Prostate gland (tissue), 2 donors: ENCODE results near the gene SORL1. TPM values are rescaled to one million over a fixed set of nuclear protein-coding genes. Genes with fewer than 3 reads are reported as not detected.
A peak's percentile ranks its signal among the peaks of the same experiment; 100 is the strongest.

Experiments used
- DNase-seq: peaks from one replicate; pipeline ENCODE4 v3.0.0-alpha.2; 2019; ENCODE audit warnings: low spot score
- H3K27ac ChIP-seq, 2 donors: fragments of 200-600 bp; sonication (generic); 2 replicates each; pipeline ENCODE4 v1.5.1; 2017 to 2019
- H3K27me3 ChIP-seq: fragments of 200-600 bp; sonication (generic); replicated peaks from 2 replicates; pipeline ENCODE4 v1.5.1; 2019; ENCODE audit not compliant: insufficient read depth
- H3K36me3 ChIP-seq, 2 donors: fragments of 200-600 bp; sonication (generic); 1 replicate in 1 of 2; 2 replicates in 1 of 2; pipeline versions ENCODE4 v1.5.1 to v1.8.1; 2017 to 2019
- H3K4me1 ChIP-seq: fragments of 200-600 bp; sonication (generic); replicated peaks from 2 replicates; pipeline ENCODE4 v1.5.1; 2019
- H3K4me3 ChIP-seq, 2 donors: fragments of 200-600 bp; sonication (generic); 2 replicates each; pipeline ENCODE4 v1.5.1; 2017 to 2019
- H3K9me3 ChIP-seq: fragments of 200-600 bp; sonication (generic); 2 replicates; pipeline ENCODE4 v1.5.1; 2017
- POLR2A ChIP-seq: fragments of 450-650 bp; IDR thresholded peaks from one replicate; pipeline ENCODE4 v1.6.1; 2016; ENCODE audit warnings: antibody characterized with exemption, mild to moderate bottlenecking
- POLR2AphosphoS5 ChIP-seq: sonication (generic); formaldehyde crosslinking; IDR thresholded peaks from one replicate; pipeline ENCODE4 v1.6.1; 2017; ENCODE audit warnings: antibody characterized with exemption
- WGBS: methylation state at CpG from one replicate; pipeline ENCODE4 v1.1.5; 2018; 5-methylcytosine and 5-hydroxymethylcytosine counted together
- intact Hi-C: fragments of 100-400 bp; cut with DNase I; formaldehyde crosslinking; loops from one replicate; pipeline ENCODE4 v1.14.2; 2022
- total RNA-seq, 2 donors: library from RNA; depleted of rRNA; stranded (reverse); fragments of >200 nt; gene quantifications; one replicate each; pipeline ENCODE4 v1.1.0, GENCODE V29; 2016
- TF ChIP-seq, protein P1 (sequence below), 4 experiments: fragments of 200-600 bp in 2 of 4; fragments of 450-650 bp in 2 of 4; sonication (generic) in 2 of 4; IDR thresholded peaks; 1 replicate in 3 of 4; 2 replicates in 1 of 4; pipeline ENCODE4 v1.5.1; 2016 to 2019; ENCODE audit warnings: antibody characterized with exemption in 4 of 4, mild to moderate bottlenecking in 2 of 4, moderate library complexity in 2 of 4

Gene SORL1
- total RNA-seq, 2 donors from 2014 or later: 77.4 to 97.6 TPM

DNA sequence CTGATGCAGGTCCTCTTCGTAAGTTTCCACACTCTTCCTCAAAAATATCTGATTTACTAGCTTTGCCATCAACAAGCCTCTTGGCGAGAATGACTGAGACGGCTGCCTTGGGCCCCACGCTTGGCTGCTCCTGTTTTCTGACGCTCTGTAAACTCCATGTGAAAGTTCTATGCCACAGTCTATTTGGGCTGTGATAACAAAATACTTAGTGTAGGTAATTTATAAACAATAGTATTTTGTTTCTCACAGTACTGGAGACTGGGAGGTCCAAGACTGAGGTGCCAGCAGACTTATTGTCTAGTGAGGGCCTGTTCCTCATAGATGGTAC lies 123.8 kb downstream of the SORL1 start:
- intact Hi-C loops: no loop called here
- no peaks in the 10 kb centered on the region for H3K27me3 ChIP-seq
- 84% methylated on average over 5 of the region's 5 CpGs for WGBS
- H3K27ac ChIP-seq: peak overlapping the region; percentile 31 to 48
- TF ChIP-seq, protein P1, sequence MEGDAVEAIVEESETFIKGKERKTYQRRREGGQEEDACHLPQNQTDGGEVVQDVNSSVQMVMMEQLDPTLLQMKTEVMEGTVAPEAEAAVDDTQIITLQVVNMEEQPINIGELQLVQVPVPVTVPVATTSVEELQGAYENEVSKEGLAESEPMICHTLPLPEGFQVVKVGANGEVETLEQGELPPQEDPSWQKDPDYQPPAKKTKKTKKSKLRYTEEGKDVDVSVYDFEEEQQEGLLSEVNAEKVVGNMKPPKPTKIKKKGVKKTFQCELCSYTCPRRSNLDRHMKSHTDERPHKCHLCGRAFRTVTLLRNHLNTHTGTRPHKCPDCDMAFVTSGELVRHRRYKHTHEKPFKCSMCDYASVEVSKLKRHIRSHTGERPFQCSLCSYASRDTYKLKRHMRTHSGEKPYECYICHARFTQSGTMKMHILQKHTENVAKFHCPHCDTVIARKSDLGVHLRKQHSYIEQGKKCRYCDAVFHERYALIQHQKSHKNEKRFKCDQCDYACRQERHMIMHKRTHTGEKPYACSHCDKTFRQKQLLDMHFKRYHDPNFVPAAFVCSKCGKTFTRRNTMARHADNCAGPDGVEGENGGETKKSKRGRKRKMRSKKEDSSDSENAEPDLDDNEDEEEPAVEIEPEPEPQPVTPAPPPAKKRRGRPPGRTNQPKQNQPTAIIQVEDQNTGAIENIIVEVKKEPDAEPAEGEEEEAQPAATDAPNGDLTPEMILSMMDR (IDR thresholded peaks at IDR 0.05): no peak
- no peak for TF ChIP-seq POLR2A
- no peak for DNase-seq
- no peaks in the 10 kb centered on the region for H3K4me1 ChIP-seq
- H3K9me3 ChIP-seq: no peaks in the 10 kb centered on the region
- H3K36me3 ChIP-seq: no peaks in the 10 kb centered on the region
- H3K4me3 ChIP-seq: no peak overlapping the region

DNA sequence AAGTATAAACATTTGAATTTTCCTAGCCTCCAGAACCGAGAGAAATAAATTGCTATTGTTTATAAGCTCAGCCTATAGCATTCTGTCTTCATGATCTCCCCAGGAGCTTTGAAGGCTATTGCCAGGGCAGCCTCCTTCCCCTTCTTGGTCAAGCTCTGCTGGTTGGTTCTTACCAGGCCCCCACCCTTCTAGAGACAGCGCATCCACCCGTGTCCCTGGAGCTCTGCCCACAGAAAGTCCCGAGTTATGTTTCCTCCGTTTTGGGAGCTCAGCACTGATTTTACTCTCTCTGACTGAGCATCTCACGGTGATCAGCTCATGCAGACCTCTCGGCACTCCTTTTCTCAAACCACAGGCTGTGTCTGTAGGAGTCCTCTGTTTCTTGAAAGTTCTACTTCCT lies 124.4 kb downstream of the SORL1 start:
- TF ChIP-seq POLR2AphosphoS5 (no peak), POLR2A (no peak)
- TF ChIP-seq, protein P1 (IDR thresholded peaks at IDR 0.05): no peak
- Histone ChIP-seq H3K27ac (peak overlapping the region; percentile 31 to 48), H3K4me1 (no peaks in the 10 kb centered on the region), H3K9me3 (no peaks in the 10 kb centered on the region), H3K4me3 (no peak overlapping the region), H3K36me3 (no peaks in the 10 kb centered on the region), H3K27me3 (no peaks in the 10 kb centered on the region)
- no peak for DNase-seq
- 63% methylated on average over 7 of the region's 7 CpGs for WGBS
- intact Hi-C loops: no loop called here

DNA sequence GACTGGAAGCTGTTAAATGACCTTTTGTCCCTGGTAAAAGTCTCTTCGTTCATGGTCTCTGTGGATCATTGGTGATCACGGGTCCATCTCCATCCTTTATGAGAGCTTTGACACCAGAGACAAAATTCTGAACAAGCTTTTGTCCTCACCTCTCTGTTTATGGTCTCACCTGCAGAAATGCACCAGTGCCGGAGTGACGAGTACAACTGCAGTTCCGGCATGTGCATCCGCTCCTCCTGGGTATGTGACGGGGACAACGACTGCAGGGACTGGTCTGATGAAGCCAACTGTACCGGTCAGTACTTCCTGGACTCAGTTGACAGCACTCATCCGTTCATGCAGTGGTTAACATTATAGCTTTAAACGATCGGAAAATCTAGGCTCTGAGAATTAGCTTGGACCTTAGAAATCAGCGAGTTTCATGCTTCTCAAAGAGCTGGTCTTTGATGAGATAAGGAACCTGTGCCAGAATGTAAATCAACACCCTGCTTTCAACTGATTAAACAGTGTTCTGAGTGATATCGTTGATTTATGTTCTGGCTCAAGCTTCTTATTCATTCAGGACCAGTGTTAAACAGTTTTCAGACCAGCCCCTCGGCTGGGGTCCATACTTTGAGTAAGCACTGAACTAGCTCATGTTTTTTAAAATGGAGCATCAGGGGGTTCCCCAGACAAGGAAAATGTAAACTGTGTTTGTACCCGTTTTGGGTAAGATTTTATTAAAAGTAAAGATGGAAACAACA lies 125.2 kb downstream of the SORL1 start:
- WGBS: 69% methylated on average over 16 of the region's 16 CpGs
- TF ChIP-seq POLR2A (no peak), POLR2AphosphoS5 (no peak)
- TF ChIP-seq, protein P1 (IDR thresholded peaks at IDR 0.05): no peak

DNA sequence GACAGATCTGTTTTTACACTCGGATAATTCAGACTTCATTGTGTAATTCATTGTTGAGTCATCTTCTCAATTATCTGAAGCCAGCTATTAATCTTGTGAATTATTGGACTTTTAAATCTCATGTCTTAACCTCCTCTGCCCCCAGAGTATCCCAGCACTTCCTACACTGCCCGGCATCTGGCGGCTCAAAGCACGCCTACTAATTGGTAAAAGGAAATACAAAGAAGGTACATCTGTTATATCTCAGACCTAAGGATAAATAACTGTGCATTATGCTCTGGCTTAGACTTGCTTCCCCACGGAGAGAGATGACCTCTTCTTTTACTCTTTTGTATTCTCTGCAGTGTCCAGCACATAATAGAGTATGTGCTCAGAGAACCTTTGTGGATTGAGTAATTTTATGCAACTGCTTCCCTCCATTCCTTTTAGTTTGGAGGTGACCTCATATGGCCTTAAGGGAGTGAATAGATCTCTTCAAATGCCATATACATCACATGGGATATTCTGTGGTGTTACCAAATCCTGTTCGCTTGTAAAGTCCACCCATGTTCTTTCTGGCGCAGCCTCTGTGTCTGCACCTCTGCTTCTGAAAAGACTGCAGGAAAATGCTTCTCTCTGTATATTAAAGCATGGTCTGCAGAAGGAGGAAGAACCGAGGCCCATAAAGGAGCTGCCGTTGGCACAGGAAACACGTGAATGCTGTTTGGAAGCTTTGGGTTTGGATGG lies 126.3 kb downstream of the SORL1 start:
- DNase-seq: no peak
- Histone ChIP-seq H3K9me3 (no peaks in the 10 kb centered on the region), H3K4me1 (no peaks in the 10 kb centered on the region), H3K4me3 (no peak overlapping the region), H3K27me3 (no peaks in the 10 kb centered on the region), H3K36me3 (no peaks in the 10 kb centered on the region), H3K27ac (no peak overlapping the region)
- 75% methylated on average over 10 of the region's 10 CpGs for WGBS
- TF ChIP-seq, protein P1 (IDR thresholded peaks at IDR 0.05): no peak
- TF ChIP-seq POLR2A (no peak), POLR2AphosphoS5 (no peak)
- intact Hi-C loops: no loop called here

More for the DNA sequence above, 125.2 kb downstream of the SORL1 start:
- intact Hi-C loops: no loop called here
- H3K4me1 ChIP-seq: no peaks in the 10 kb centered on the region
- H3K36me3 ChIP-seq: no peaks in the 10 kb centered on the region
- peak overlapping the region; percentile 6 to 48 for H3K27ac ChIP-seq
- DNase-seq: no peak
- H3K4me3 ChIP-seq: no peak overlapping the region
- no peaks in the 10 kb centered on the region for H3K9me3 ChIP-seq
- no peaks in the 10 kb centered on the region for H3K27me3 ChIP-seq

DNA sequence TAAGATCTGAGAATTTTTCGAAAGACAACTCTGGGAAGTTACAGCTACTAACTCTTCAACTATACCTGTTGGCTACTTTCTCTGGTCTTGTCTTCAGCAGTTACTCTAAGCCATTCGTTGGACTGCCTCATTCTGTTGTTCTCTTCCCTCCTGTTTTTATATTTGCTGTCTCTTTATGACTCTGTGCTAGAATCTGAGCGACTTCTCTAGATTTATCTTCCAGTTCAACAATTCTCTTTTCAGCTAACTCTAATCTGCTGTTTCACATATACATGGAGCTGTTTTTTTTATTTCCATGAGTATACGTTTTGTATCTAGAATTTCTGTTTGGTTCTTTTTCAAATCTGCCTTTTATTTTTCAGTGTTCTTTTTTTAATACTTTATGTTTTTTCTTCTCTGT lies 128.0 kb downstream of the SORL1 start:
- no peaks in the 10 kb centered on the region for H3K9me3 ChIP-seq
- TF ChIP-seq POLR2A: no peak
- TF ChIP-seq, protein P1 (IDR thresholded peaks at IDR 0.05): no peak
- no peak for TF ChIP-seq POLR2AphosphoS5
- no peak for DNase-seq
- no peak overlapping the region for H3K4me3 ChIP-seq
- intact Hi-C loops: no loop called here
- no peaks in the 10 kb centered on the region for H3K27me3 ChIP-seq
- no peak overlapping the region for H3K27ac ChIP-seq
- H3K36me3 ChIP-seq: no peaks in the 10 kb centered on the region
- H3K4me1 ChIP-seq: no peaks in the 10 kb centered on the region
- 98% methylated on average over 4 of the region's 4 CpGs for WGBS
